Activated T-helper 2 cell treated with anti-CD3 and anti-CD28 coated beads, Interferon-gamma antibody, Interleukin-2, Interleukin-4, amounts not matched to agents 10 μg/mL and 5 μg/mL and 100 μg/mL, durations not matched to agents 14 hours and 24 hours and 36 hours (primary cell): ENCODE measurements around the gene MRPL16. TPM values are rescaled to one million over a fixed set of nuclear protein-coding genes. Genes with fewer than 3 reads are reported as not detected.
"Not testable (repeated sequence)": the region's sequence is repeated elsewhere in the genome, so short reads cannot be mapped to it uniquely, and the experiment has no call there.

Experiments used
- DNase-seq: peaks from one replicate; pipeline ENCODE4 v3.0.0; 2021; ENCODE audit warnings: low spot score
- H3K27ac Mint-ChIP-seq: one replicate; pipeline ENCODE4 v1.8.0; 2021; ENCODE audit warnings: mixed read lengths
- H3K27me3 Mint-ChIP-seq: one replicate; pipeline ENCODE4 v1.8.0; 2021; ENCODE audit warnings: low read depth, mixed read lengths
- H3K36me3 Mint-ChIP-seq: one replicate; pipeline ENCODE4 v1.8.0; 2021; ENCODE audit warnings: low read depth, mixed read lengths
- H3K4me1 Mint-ChIP-seq: one replicate; pipeline ENCODE4 v1.8.0; 2021; ENCODE audit warnings: low read depth, mixed read lengths
- H3K4me3 Mint-ChIP-seq: one replicate; pipeline ENCODE4 v1.8.0; 2021; ENCODE audit warnings: low read depth, mild to moderate bottlenecking, moderate library complexity, mixed read lengths
- H3K9me3 Mint-ChIP-seq: one replicate; pipeline ENCODE4 v1.8.0; 2021; ENCODE audit warnings: mixed read lengths
- intact Hi-C: fragments of 100-400 bp; cut with micrococcal nuclease; formaldehyde crosslinking; loops from one replicate; pipeline ENCODE4 v1.15.1; 2023
- total RNA-seq: library from RNA; stranded (reverse); gene quantifications from 2 replicates; pipeline ENCODE4 v1.2.3, GENCODE V29; 2022

MRPL16 gene
- total RNA-seq, 1 donor from 2014 or later, result 87.7 TPM

DNA sequence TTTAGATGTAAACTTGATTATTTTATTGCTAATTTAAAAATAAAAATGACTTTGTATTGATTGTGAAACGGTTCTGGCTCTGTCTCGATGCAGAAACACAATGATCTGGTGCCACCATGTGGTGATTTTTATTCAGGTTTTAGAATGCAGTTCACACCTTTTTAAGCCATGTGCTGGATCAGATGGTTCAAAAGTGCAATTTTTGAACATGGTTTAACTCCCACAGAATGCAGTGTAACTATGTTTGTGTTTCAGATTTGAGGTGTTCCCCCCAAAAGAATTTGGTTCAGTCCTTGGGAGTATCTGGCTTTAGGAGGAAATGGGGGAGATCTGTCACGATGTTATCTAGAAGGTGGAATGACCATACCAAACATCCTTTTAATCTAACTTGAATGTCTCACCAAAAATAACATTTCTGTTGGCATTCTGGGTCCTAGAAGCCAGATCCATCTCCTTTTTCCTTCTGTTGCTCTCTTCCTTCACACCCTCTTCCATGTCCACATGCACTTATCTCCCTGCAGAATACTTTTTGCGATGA, 7.9 kb downstream of the MRPL16 start:
- H3K27me3 Mint-ChIP-seq, result no peaks in the 10 kb centered on the region
- intact Hi-C loops, result loop anchor here (1.0 kb wide), 1 partner anchor 48 kb away; no protein-coding TSS in a partner anchor
- no peak overlapping the region for H3K27ac Mint-ChIP-seq
- no peak overlapping the region for H3K4me3 Mint-ChIP-seq
- H3K4me1 Mint-ChIP-seq, result peaks cover 8% of the 10 kb centered on the region
- no peaks in the 10 kb centered on the region for H3K9me3 Mint-ChIP-seq
- DNase-seq, result peak; percentile 20
- H3K36me3 Mint-ChIP-seq, result peaks cover 22% of the 10 kb centered on the region

DNA sequence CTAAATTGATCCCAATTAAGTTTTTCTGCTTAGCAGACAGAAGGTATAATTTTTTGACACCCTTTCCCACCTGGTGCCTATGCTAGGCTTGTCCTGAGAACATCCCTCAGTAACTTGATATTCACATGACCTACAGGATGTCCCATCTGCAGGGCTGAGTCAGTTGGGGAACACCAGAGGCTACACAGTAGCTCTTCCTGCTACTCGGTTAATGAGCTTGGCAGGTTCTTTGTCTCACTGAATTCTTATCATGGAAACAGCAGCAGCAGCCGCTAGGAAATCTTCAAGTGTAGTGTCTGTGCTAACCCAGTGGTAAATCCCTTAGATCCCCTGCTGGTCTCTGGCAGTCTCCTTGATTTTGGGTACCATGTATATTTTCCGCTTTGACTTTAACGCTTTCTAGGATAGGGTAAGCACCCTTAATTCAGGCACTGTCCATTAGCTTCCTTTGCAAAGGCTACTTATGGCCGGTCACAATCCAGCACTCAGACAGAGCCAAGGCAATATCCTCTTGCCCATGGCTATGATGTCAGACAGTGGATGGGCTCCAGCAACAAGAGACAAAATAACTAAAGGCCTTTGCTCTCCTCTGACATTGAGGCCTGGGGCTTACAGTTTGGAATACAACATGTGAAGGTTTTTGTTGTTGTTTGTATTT, 8.5 kb downstream of the MRPL16 start:
- DNase-seq, result no peak
- H3K27me3 Mint-ChIP-seq, result no peaks in the 10 kb centered on the region
- no peaks in the 10 kb centered on the region for H3K9me3 Mint-ChIP-seq
- H3K4me1 Mint-ChIP-seq, result peaks cover 8% of the 10 kb centered on the region
- H3K36me3 Mint-ChIP-seq, result peaks cover 20% of the 10 kb centered on the region
- H3K4me3 Mint-ChIP-seq, result no peak overlapping the region
- H3K27ac Mint-ChIP-seq, result no peak overlapping the region
- intact Hi-C loops, result loop anchor here (1.0 kb wide), 1 partner anchor 48 kb away; no protein-coding TSS in a partner anchor

DNA sequence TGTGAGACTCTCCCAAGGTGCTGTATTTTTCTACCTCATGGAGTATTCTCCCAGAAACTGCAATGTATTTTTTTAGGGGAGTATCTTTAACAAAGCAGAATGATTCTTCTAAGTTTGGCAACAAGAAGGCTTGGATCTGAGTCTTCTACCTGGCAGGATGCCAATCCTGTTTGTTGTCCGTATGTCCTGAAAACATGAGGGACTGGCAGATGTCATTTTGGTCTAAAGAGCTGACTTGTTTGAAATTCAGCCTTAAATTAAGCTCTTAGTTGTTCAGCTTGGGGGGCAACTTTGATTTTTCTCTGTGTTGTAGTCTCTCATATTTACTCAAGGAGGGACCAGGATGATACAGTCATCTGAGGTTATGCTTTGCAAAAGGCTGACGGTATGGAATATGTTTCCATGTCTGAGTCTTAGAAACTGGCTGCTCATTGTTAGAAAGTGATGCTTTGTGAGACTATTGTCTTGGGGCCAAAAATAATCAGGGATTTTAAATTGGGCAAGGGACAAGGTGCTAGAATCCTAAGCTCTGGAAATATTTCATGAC, 9.3 kb downstream of the MRPL16 start:
- DNase-seq, result no peak
- Mint-ChIP-seq H3K4me1 (peaks cover 8% of the 10 kb centered on the region), H3K27me3 (no peaks in the 10 kb centered on the region), H3K36me3 (peaks cover 11% of the 10 kb centered on the region), H3K4me3 (no peak overlapping the region), H3K27ac (no peak overlapping the region), H3K9me3 (no peaks in the 10 kb centered on the region)
- intact Hi-C loops, result no loop called here

DNA sequence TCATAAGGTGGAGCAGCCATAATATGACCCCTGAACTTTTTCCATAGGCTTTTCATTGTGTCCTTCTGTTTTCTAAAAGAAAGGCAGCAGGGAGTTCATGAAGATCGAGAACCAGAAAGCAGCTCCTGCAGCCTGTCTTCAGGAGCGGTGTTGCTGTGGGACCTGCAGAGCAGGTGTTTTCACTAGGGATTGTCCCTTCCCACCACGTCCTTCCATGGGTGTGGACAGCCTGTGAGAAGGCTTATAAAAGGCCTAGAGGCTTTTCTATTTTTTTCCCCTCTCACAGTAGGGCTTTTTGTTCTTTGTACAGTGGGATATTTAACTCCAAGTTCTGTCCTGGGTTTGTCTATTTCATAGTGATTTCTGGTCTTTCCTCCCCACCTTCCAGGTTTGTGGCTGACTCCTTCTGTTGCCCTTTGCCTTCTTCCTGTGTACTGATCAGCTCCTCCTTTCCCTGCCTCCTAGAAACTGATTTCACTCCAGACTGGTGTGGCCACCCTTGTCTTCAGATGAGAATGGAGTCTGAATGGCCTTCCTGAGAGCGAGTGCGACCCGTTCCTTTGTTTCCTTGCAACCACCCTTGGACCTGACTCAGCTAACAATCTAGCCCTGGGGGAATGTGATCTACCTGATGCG, 10.1 kb downstream of the MRPL16 start:
- Mint-ChIP-seq H3K4me1 (peaks cover 8% of the 10 kb centered on the region), H3K27ac (no peak overlapping the region), H3K27me3 (no peaks in the 10 kb centered on the region), H3K9me3 (no peaks in the 10 kb centered on the region), H3K36me3 (peaks cover 11% of the 10 kb centered on the region), H3K4me3 (no peak overlapping the region)
- no peak for DNase-seq
- intact Hi-C loops, result no loop called here

DNA sequence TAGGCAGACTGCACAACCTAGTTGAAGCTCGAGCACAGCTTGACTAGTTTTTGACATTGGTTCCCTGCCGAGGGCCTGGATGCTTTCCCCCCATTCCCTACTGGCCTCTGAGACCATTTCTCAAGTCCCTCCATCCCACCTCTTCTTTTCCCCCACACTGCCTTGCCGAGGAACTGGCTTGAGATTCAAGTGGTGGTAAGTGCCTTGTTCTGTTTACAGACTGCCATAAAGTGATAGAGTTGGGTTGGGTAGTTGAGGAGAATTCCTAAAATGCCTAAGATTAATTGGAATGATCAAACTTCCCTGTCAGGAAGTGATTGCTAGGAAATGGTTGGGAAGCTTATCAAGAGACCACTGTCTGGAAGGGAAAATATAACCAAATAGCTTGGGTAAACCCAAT, 16.2 kb downstream of the MRPL16 start:
- intact Hi-C loops, result no loop called here
- Mint-ChIP-seq H3K4me1 (peaks cover 2% of the 10 kb centered on the region), H3K9me3 (no peaks in the 10 kb centered on the region), H3K36me3 (peaks cover 38% of the 10 kb centered on the region), H3K27me3 (no peaks in the 10 kb centered on the region), H3K4me3 (no peak overlapping the region), H3K27ac (no peak overlapping the region)
- no peak for DNase-seq

DNA sequence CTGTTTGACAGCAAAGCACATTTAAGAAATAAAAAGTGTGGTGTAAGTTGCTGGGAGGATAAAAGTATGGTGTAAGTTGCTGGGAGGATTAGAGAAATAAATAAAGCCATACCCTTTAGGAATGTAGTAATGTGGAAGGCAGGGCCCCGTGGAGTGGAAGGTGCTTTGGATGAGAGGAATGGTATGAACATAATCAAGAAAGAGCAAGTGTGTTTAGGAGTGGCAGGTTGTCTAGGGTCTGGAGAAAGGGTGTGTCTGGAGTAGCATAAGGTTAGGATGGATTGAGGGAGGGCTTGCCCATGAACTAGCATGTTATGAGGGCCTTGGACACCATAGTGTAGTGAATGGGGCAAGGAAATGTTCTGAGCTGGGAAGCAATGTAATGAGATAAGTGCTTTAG, 18.1 kb downstream of the MRPL16 start:
- Mint-ChIP-seq H3K9me3 (no peaks in the 10 kb centered on the region), H3K4me3 (no peak overlapping the region), H3K27ac (no peak overlapping the region), H3K27me3 (no peaks in the 10 kb centered on the region), H3K4me1 (peaks cover 2% of the 10 kb centered on the region), H3K36me3 (peaks cover 46% of the 10 kb centered on the region)
- intact Hi-C loops, result no loop called here
- no peak for DNase-seq

DNA sequence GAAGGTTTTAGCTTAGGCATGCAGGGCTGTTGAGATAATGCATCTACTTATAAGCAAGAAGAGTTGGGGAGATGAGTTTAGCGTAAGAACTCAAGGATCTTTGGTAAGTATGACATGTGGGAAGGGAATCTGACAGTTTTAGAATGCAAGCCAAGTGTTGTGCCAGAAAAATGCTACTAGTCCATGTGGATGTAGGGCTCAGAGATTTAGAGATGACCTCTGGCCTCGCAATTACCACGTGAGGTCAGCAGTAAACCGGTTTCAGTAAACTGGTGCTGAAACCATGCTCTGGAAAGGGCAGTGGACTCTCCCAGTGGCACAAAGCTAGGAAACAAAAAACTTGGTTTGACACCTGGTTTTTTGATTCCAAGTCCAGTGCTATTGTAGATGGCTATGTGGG, 18.9 kb downstream of the MRPL16 start:
- Mint-ChIP-seq H3K9me3 (no peaks in the 10 kb centered on the region), H3K36me3 (peaks cover 51% of the 10 kb centered on the region), H3K4me1 (peaks cover 7% of the 10 kb centered on the region), H3K4me3 (no peak overlapping the region), H3K27me3 (no peaks in the 10 kb centered on the region), H3K27ac (no peak overlapping the region)
- DNase-seq, result no peak
- intact Hi-C loops, result no loop called here

DNA sequence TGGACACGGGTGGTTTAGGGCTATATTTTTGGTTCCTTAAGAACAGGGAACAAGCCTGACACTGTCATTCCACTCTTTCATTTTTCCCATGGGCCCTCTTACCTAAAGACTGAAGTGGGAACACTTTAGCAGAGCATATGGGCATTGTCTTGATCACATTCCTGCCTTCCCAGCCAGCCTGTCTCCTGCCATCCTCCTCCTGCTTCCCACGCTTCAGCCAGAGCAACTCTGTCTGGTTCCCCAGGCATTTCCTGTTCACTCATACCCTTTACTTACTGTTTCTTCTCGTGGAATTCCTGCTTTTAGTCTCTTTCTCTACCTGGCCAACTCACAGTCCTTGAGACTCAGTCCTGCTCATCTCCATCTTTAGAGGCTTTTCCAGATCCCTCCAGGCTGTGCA, 22.8 kb downstream of the MRPL16 start:
- intact Hi-C loops, result no loop called here
- H3K27ac Mint-ChIP-seq, result no peak overlapping the region
- no peaks in the 10 kb centered on the region for H3K27me3 Mint-ChIP-seq
- H3K4me1 Mint-ChIP-seq, result peaks cover 31% of the 10 kb centered on the region
- peaks cover 7% of the 10 kb centered on the region for H3K9me3 Mint-ChIP-seq
- DNase-seq, result no peak
- H3K4me3 Mint-ChIP-seq, result no peak overlapping the region
- H3K36me3 Mint-ChIP-seq, result peaks cover 50% of the 10 kb centered on the region

DNA sequence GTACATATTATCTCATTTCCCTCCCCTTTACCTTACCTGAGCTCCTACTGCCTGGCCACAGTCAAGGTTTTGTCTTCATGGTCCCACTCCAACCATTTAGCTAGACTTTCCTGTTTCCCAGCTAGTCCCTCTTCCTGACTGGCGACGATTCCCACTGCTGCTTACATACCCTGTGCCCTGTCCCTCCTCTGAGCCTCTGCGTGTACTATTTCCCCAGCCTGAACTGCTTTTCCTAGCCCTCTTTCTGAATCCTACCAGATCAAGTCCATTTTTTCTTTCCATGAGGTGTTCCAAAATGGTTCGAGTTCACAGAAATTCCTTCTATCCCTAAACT, 23.4 kb downstream of the MRPL16 start:
- intact Hi-C loops, result no loop called here
- Mint-ChIP-seq H3K4me1 (peaks cover 32% of the 10 kb centered on the region), H3K36me3 (peaks cover 47% of the 10 kb centered on the region), H3K4me3 (no peak overlapping the region), H3K27me3 (no peaks in the 10 kb centered on the region), H3K9me3 (peaks cover 7% of the 10 kb centered on the region), H3K27ac (no peak overlapping the region)
- no peak for DNase-seq

DNA sequence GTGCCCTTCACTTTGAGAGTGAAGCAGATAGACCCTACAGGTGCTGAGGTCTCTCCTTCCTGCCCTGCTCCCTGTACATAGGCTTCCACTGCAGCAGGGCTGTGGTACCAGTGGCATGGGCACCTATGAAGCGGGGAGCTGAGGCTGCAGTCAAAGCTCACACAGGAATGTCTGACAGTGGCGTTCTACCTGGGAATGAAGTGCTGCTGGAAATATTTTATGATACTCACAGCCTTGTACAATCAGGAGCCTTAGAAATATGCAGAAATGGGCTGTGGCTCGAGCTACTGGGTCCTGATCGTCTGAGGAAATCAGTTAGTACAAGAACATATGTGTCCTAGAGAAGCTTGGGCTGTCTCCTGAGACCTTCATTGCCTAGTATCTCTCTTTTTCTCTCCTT, 24.8 kb downstream of the MRPL16 start:
- no peak for DNase-seq
- H3K36me3 Mint-ChIP-seq, result peaks cover 48% of the 10 kb centered on the region
- peaks cover 36% of the 10 kb centered on the region for H3K4me1 Mint-ChIP-seq
- no peaks in the 10 kb centered on the region for H3K27me3 Mint-ChIP-seq
- no peak overlapping the region for H3K27ac Mint-ChIP-seq
- H3K4me3 Mint-ChIP-seq, result no peak overlapping the region
- peaks cover 13% of the 10 kb centered on the region for H3K9me3 Mint-ChIP-seq
- intact Hi-C loops, result loop anchor here (2.0 kb wide), 1 partner anchor 19 kb away; no protein-coding TSS in a partner anchor

DNA sequence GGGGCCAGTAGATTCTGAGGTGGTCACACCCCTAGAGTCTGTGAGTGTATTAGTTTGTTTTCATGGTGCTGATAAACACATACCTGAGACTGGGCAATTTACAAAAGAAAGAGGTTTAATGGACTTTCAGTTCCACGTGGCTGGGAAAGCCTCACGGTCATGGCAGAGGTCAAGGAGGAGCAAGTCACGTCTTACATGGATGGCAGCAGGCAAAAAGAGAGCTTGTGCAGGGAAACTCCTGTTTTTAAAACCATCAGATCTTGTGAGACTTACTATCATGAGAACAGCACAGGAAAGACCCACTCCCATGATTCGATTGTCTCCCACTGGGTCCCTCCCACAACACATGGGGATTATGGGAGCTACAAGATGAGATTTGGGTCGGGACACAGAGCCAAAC, 26.1 kb downstream of the MRPL16 start:
- H3K4me3 Mint-ChIP-seq, H3K27me3 Mint-ChIP-seq, DNase-seq: not testable (repeated sequence)
- Mint-ChIP-seq H3K27ac (peak overlapping the region; percentile 21), H3K36me3 (peaks cover 50% of the 10 kb centered on the region), H3K4me1 (peaks cover 40% of the 10 kb centered on the region), H3K9me3 (peaks cover 13% of the 10 kb centered on the region)
- intact Hi-C loops, result loop anchor here (2.0 kb wide), 1 partner anchor 18 kb away; no protein-coding TSS in a partner anchor

DNA sequence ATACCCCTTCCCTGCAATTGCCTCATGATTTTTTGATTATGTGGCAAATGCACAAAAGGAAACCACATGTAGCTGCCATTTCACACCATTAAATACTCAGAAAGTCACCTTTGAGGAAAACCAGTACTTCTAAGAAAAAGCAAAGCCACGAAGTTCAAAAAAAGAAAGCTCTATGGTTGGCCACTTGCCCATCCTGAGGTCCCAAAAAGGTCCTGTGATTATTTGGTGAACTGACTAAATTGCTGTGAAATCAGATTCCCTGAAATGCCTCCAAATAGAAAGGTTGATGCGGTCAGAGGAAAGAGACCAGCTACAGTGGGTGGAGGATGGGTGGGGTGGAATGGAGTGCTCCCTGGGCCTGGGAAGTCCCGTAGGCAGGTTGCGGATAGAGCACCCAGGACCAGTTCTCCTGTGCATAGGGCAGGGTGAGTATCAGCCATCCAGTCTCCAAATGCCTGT, 26.9 kb downstream of the MRPL16 start:
- Mint-ChIP-seq H3K4me3 (no peak overlapping the region), H3K9me3 (peaks cover 13% of the 10 kb centered on the region), H3K27ac (no peak overlapping the region), H3K36me3 (peaks cover 48% of the 10 kb centered on the region), H3K4me1 (peaks cover 40% of the 10 kb centered on the region), H3K27me3 (no peaks in the 10 kb centered on the region)
- intact Hi-C loops, result loop anchor here (2.0 kb wide), 1 partner anchor 17 kb away; no protein-coding TSS in a partner anchor
- no peak for DNase-seq

DNA sequence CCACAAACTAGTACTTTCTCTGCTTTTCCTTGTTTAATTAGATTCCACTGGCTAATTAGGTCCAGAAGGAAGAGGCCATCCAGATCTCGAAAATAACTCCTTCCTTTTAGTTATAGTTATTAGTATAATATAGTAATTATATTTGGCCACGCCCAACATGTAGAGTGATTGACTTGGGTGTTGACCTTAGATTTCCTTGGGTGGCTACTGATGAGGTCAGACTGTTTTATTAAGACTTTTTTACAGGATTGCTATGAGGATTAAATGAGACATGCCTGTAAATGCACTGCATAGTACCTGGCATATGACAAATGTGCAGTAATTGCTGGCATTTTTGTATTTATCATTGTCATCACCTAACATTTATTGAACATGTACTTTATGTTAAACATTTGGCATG, 28.5 kb downstream of the MRPL16 start:
- peaks cover 50% of the 10 kb centered on the region for H3K4me1 Mint-ChIP-seq
- no peak for DNase-seq
- H3K9me3 Mint-ChIP-seq, result peaks cover 13% of the 10 kb centered on the region
- peaks cover 43% of the 10 kb centered on the region for H3K36me3 Mint-ChIP-seq
- no peak overlapping the region for H3K4me3 Mint-ChIP-seq
- no peak overlapping the region for H3K27ac Mint-ChIP-seq
- H3K27me3 Mint-ChIP-seq, result no peaks in the 10 kb centered on the region
- intact Hi-C loops, result no loop called here
